ENCODE results near the gene EVA1A. TPM values are rescaled to one million over a fixed set of nuclear protein-coding genes. Genes with fewer than 3 reads are reported as not detected.
"Not testable (repeated sequence)": the region's sequence is repeated elsewhere in the genome, so short reads cannot be mapped to it uniquely, and the experiment has no call there.

The EVA1A gene
- total and polyA plus RNA-seq, 2 experiments from 2014 or later: 0.51 to 0.57 TPM

DNA sequence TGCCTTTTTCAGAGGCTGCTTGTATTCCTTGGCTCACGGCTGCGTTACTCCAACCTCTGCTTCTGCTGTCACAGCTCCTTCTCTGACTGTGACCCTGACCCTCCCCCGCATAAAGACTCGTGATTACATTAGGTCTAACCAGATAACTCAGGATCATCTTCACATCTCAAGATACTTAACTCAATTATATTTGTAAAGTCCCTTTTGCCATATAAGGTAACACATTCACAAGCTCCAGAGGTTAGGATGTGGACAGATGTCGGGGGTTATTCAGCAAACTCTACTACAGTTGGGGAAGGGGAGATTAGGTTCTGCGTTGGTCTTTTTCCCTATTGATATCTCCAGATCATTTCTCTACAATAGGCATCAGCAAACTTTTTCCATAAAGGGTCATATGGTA is 76.9 kb downstream of the EVA1A start:
- no peak overlapping the region for H3K4me3 ChIP-seq

DNA sequence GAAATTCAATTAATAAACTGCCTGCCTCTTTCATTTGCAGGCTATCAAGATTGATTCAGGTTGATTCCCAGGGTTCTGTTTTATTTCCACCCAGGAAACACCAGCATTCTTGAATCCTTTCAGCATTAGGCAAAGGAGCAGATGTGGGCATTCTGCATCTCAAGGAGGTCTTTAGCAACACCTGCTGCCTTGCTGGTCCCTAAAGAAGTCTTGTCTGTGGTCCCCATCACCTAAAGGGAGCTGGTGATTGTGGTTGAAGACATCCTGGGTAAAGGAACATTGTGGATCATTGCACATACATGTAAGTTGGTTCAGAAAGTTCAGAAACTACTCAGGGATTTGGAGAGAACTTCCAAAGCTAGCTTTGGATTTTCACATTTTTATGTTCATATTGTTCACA is 78.3 kb downstream of the EVA1A start:
- DNase-seq (ENCODE audit: low read depth in 1 of 2, low spot score in 1 of 2): no peak
- H3K4me1 ChIP-seq (ENCODE audit: low read depth): no peaks in the 10 kb centered on the region
- TF ChIP-seq, protein P1, sequence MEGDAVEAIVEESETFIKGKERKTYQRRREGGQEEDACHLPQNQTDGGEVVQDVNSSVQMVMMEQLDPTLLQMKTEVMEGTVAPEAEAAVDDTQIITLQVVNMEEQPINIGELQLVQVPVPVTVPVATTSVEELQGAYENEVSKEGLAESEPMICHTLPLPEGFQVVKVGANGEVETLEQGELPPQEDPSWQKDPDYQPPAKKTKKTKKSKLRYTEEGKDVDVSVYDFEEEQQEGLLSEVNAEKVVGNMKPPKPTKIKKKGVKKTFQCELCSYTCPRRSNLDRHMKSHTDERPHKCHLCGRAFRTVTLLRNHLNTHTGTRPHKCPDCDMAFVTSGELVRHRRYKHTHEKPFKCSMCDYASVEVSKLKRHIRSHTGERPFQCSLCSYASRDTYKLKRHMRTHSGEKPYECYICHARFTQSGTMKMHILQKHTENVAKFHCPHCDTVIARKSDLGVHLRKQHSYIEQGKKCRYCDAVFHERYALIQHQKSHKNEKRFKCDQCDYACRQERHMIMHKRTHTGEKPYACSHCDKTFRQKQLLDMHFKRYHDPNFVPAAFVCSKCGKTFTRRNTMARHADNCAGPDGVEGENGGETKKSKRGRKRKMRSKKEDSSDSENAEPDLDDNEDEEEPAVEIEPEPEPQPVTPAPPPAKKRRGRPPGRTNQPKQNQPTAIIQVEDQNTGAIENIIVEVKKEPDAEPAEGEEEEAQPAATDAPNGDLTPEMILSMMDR (IDR thresholded peaks at IDR 0.05; ENCODE audit: low read depth, low read length): no peak
- no peaks in the 10 kb centered on the region for H3K27me3 ChIP-seq
- no peak overlapping the region for H3K27ac ChIP-seq
- no peaks in the 10 kb centered on the region for H3K36me3 ChIP-seq
- no peaks in the 10 kb centered on the region for H3K9me3 ChIP-seq (ENCODE audit: low read depth)
- H3K4me3 ChIP-seq: no peak overlapping the region

More for the DNA sequence above, 76.9 kb downstream of the EVA1A start:
- no peaks in the 10 kb centered on the region for H3K27me3 ChIP-seq
- H3K4me1 ChIP-seq (ENCODE audit: low read depth): no peaks in the 10 kb centered on the region
- TF ChIP-seq, protein P1 (IDR thresholded peaks at IDR 0.05; ENCODE audit: low read depth, low read length): no peak
- no peaks in the 10 kb centered on the region for H3K9me3 ChIP-seq (ENCODE audit: low read depth)
- DNase-seq (ENCODE audit: low read depth in 1 of 2, low spot score in 1 of 2): no peak
- H3K36me3 ChIP-seq: no peaks in the 10 kb centered on the region
- no peak overlapping the region for H3K27ac ChIP-seq

DNA sequence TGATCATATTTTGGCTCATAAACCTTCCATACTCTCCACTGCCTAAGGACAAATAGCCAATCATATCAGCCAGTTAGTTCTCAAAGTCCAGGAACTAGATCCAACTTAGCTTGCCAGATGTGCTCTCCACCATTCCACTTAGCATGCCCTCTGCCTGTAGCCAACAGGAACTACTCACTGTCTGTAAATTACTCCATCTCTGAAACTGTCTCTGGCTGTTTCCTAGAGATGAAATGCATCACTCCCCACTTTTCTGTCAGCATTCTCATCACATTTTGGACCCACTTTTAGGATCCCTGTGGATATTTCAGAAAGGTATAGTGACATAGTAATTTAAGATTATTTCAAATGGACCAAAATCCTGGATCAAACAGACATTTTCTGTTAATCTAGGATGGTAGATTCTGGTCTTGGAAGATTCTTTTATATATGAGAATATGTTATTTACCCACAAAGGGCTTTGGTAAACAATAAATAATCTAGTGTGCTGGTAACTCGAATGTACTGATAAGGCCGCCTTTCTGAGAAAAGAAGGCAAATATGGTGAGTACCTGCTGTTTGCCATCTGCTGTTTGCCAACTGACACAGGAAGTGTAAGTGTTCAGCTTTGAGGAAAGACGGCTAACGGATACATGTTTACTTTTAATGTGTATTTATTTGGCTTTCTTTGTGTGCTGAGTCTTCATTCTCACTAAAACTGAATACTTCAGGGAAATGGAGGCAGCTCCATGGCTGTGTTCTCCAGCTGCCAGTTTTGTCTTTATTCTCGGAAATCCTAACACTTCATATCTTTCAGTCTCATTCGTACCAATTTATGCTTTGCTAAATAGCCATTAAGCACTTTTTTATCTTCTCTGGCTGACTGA is 79.5 kb downstream of the EVA1A start:
- Histone ChIP-seq H3K27me3 (no peaks in the 10 kb centered on the region), H3K27ac (no peak overlapping the region), H3K9me3 (ENCODE audit: low read depth) (no peaks in the 10 kb centered on the region), H3K4me3 (no peak overlapping the region), H3K4me1 (ENCODE audit: low read depth) (peaks cover 5% of the 10 kb centered on the region), H3K36me3 (no peaks in the 10 kb centered on the region)
- TF ChIP-seq, protein P1 (IDR thresholded peaks at IDR 0.05; ENCODE audit: low read depth, low read length): peak; percentile 58
- peak in 1 of 2 donors; percentile 62 for DNase-seq (ENCODE audit: low read depth in 1 of 2, low spot score in 1 of 2)

DNA sequence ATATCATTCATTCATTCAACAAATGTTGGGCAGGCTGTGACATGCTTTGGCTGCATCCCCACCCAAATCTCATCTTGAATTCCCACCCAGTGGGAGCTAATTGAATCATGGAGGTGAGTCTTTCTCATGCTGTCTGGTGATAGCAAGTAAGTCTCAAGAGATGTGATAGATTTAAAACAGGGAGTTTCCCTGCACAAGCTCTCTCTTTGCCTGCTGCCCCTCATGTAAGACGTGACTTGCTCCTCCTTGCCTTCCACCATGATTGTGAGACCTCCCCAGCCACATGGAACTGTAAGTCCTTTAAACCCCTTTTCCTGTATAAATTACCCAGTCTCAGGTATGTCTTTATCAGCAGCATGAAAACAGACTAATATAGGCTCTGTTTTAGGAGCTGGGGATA is 83.0 kb downstream of the EVA1A start:
- H3K27ac ChIP-seq; H3K36me3 ChIP-seq; H3K4me3 ChIP-seq; H3K27me3 ChIP-seq; H3K9me3 ChIP-seq (ENCODE audit: low read depth); DNase-seq (ENCODE audit: low read depth in 1 of 2, low spot score in 1 of 2); H3K4me1 ChIP-seq (ENCODE audit: low read depth): not testable (repeated sequence)

DNA sequence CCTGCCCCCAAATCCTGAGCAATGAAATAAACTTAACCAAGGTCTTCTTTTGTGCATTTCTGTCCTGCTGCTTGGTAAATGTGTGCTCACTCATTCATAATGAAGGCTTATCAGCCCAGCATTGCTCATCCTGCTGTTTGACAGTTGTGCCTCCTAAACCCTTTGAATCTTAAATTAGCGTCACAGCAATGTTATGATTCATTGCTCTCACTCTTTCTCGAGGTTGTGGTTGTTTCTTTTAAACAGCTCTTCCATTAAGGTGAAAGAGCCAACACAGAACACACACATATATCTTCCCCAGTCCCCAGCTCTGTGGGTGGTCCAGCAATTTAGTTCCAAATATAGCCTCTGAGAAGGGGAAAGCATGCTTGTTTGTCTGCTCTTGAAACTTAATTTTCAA is 84.0 kb downstream of the EVA1A start:
- H3K27me3 ChIP-seq: no peaks in the 10 kb centered on the region
- DNase-seq (ENCODE audit: low read depth in 1 of 2, low spot score in 1 of 2): peak; percentile 18 to 32
- H3K27ac ChIP-seq: no peak overlapping the region
- no peaks in the 10 kb centered on the region for H3K9me3 ChIP-seq (ENCODE audit: low read depth)
- TF ChIP-seq, protein P1 (IDR thresholded peaks at IDR 0.05; ENCODE audit: low read depth, low read length): no peak
- H3K36me3 ChIP-seq: no peaks in the 10 kb centered on the region
- H3K4me1 ChIP-seq (ENCODE audit: low read depth): peaks cover 5% of the 10 kb centered on the region
- H3K4me3 ChIP-seq: no peak overlapping the region

DNA sequence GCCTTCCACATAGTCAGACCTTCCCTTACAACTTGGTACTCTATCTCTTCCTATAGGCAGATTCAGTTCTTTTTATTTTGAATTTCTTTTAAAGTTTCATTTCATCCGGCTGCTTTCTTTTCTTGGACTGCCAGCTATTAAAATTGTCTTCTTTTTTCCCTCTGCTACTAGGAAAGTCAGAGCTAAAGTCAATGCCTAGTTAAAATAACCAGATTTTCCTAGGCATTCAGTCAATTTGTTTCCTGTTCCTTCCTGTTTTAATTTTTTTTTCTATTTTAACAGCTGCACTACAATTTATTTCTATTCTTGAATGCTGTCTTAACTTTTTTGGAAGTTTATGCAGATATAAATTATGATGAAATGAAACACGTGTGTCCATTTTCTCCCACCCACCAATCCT is 84.8 kb downstream of the EVA1A start:
- Histone ChIP-seq H3K4me3 (no peak overlapping the region), H3K9me3 (ENCODE audit: low read depth) (no peaks in the 10 kb centered on the region), H3K36me3 (no peaks in the 10 kb centered on the region), H3K4me1 (ENCODE audit: low read depth) (peaks cover 5% of the 10 kb centered on the region), H3K27ac (no peak overlapping the region), H3K27me3 (no peaks in the 10 kb centered on the region)
- TF ChIP-seq, protein P1 (IDR thresholded peaks at IDR 0.05; ENCODE audit: low read depth, low read length): no peak
- no peak for DNase-seq (ENCODE audit: low read depth in 1 of 2, low spot score in 1 of 2)

Measured in cardiac muscle cell (in vitro differentiated cells and primary cell).